Loucy (cell line): ENCODE data around the gene SLC25A21.

ENCODE experiments used
- H2AFZ ChIP-seq: fragments of 200-600 bp; sonication (generic); 2 replicates; pipeline ENCODE4 v1.6.0; 2016; ENCODE audit warnings: antibody characterized with exemption, mild to moderate bottlenecking, low read length, moderate library complexity
- H3F3A ChIP-seq: fragments of 200-600 bp; 2 replicates; pipeline ENCODE4 v1.6.0; 2016; ENCODE audit warnings: antibody characterized with exemption, low read depth, mild to moderate bottlenecking
- H3K27me3 ChIP-seq: fragments of 200-600 bp; sonication (generic); 2 replicates; pipeline ENCODE4 v1.6.1; 2014; ENCODE audit warnings: low read length, mild to moderate bottlenecking; ENCODE audit not compliant: insufficient read depth, poor library complexity, severe bottlenecking
- H3K36me3 ChIP-seq: fragments of 200-600 bp; sonication (generic); 2 replicates; pipeline ENCODE4 v1.6.1; 2016; ENCODE audit warnings: low read length; ENCODE audit not compliant: insufficient read depth
- H3K4me1 ChIP-seq: fragments of 200-600 bp; sonication (generic); 2 replicates; pipeline ENCODE4 v1.5.1; 2014; ENCODE audit warnings: low read length, mild to moderate bottlenecking; ENCODE audit not compliant: insufficient read depth, poor library complexity, severe bottlenecking
- H3K4me2 ChIP-seq: fragments of 200-600 bp; sonication (generic); 2 replicates; pipeline ENCODE4 v1.6.0; 2014; ENCODE audit warnings: antibody characterized with exemption, low read length, low read depth, mild to moderate bottlenecking; ENCODE audit not compliant: poor library complexity, severe bottlenecking
- H3K4me3 ChIP-seq: fragments of 200-600 bp; sonication (generic); 2 replicates; pipeline ENCODE4 v1.5.1; 2014; ENCODE audit warnings: low read length, mild to moderate bottlenecking, mixed read lengths; ENCODE audit not compliant: poor library complexity, severe bottlenecking
- H3K79me2 ChIP-seq: fragments of 200-600 bp; sonication (generic); 2 replicates; pipeline ENCODE4 v1.6.1; 2014; ENCODE audit warnings: low read length; ENCODE audit not compliant: insufficient read depth
- H3K9ac ChIP-seq: fragments of 200-600 bp; sonication (generic); 2 replicates; pipeline ENCODE4 v1.6.0; 2014; ENCODE audit warnings: mild to moderate bottlenecking, low read depth, low read length, moderate library complexity; ENCODE audit not compliant: poor library complexity, severe bottlenecking
- H3K9me2 ChIP-seq: fragments of 200-600 bp; sonication (generic); replicated peaks from 2 replicates; pipeline ENCODE4 v1.6.1; 2016; ENCODE audit warnings: low read depth, low read length, mixed read lengths
- H3K9me3 ChIP-seq: fragments of 200-600 bp; sonication (generic); 2 replicates; pipeline ENCODE4 v1.6.1; 2014; ENCODE audit warnings: mild to moderate bottlenecking, antibody characterized with exemption, low read length, low read depth; ENCODE audit not compliant: insufficient read depth
- H4K20me1 ChIP-seq: fragments of 200-600 bp; sonication (generic); 2 replicates; pipeline ENCODE4 v1.6.0; 2014; ENCODE audit warnings: antibody characterized with exemption, low read length, mild to moderate bottlenecking; ENCODE audit not compliant: insufficient read depth, poor library complexity, severe bottlenecking
- EZH2phosphoT487 ChIP-seq: fragments of 200-600 bp; IDR thresholded peaks from 2 replicates; pipeline ENCODE4 v1.6.1; 2018; ENCODE audit warnings: antibody characterized with exemption, mild to moderate bottlenecking, moderate library complexity, borderline replicate concordance
- TF ChIP-seq, protein P1 (sequence below): fragments of 200-600 bp; sonication (generic); conservative IDR thresholded peaks from 2 replicates; pipeline ENCODE4 v1.5.1; 2014; ENCODE audit warnings: mild to moderate bottlenecking, antibody characterized with exemption, low read length

SLC25A21 gene

DNA sequence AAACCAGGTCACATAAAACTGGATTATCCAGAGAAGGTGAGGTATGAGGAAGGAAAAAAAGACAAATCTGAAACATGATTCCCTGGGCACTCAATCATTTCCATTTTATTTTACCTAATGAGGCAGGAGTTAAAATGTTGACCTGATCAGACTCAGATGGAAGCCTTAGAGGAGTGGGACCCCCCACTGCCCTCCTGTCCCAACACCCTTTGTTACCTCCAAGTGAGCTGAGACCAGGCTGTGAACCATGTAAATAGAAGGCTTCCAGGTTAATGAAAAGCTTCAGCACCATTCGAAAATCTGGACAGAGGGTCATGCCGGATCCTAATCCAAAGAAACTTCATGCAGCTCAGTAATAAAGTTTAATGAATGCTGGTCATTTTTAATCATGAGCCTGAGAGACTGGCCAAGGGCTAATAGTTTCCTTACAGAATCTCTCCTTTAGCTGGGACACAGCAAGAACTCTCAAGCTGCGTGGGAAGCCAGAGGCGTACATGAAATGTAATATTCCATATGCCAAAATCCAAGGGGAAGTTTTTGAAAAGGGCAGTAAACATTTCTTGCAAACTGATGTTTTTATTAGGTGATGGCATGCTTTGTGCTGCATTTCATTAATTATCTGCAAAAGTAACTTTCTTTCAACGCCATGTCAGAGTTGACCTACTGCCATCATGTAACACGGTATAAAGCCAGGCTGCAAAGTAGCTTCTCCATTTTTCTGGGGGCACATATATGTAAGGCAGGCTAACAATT is 327.8 kb downstream of the SLC25A21 start:
- no peaks in the 10 kb centered on the region for H3K36me3 ChIP-seq
- no peaks in the 10 kb centered on the region; the same call in 1 of the 2 replicates for H3K9me3 ChIP-seq

DNA sequence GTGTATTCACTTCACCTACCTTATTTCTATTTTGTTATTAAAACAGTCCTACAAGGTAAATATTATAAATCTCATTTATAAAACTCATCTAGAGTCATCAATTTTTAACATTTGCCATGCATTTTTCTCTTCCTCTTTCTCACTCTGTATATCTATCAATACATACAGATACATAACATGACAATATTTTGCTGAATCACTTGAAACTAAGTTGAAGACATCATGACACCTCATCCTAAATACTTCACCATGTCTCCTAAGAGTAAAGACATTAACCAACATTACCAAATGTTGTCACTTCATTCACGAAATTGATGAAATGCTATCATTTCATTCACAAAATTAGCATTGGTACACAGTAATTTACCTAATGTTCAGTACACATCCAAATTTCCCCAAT is 329.0 kb downstream of the SLC25A21 start:
- H3K36me3 ChIP-seq = no peaks in the 10 kb centered on the region
- no peaks in the 10 kb centered on the region for H3K4me1 ChIP-seq
- no peaks in the 10 kb centered on the region for H3F3A ChIP-seq
- no peak overlapping the region for H2AFZ ChIP-seq
- H4K20me1 ChIP-seq = no peaks in the 10 kb centered on the region
- no peaks in the 10 kb centered on the region for H3K79me2 ChIP-seq
- H3K4me2 ChIP-seq = no peak overlapping the region
- H3K4me3 ChIP-seq = no peak overlapping the region
- H3K27me3 ChIP-seq = no peaks in the 10 kb centered on the region
- H3K9ac ChIP-seq = no peak overlapping the region
- TF ChIP-seq, protein P1, sequence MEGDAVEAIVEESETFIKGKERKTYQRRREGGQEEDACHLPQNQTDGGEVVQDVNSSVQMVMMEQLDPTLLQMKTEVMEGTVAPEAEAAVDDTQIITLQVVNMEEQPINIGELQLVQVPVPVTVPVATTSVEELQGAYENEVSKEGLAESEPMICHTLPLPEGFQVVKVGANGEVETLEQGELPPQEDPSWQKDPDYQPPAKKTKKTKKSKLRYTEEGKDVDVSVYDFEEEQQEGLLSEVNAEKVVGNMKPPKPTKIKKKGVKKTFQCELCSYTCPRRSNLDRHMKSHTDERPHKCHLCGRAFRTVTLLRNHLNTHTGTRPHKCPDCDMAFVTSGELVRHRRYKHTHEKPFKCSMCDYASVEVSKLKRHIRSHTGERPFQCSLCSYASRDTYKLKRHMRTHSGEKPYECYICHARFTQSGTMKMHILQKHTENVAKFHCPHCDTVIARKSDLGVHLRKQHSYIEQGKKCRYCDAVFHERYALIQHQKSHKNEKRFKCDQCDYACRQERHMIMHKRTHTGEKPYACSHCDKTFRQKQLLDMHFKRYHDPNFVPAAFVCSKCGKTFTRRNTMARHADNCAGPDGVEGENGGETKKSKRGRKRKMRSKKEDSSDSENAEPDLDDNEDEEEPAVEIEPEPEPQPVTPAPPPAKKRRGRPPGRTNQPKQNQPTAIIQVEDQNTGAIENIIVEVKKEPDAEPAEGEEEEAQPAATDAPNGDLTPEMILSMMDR = no peak
- no peak for TF ChIP-seq EZH2phosphoT487
- H3K9me2 ChIP-seq = no peaks in the 10 kb centered on the region
- no peaks in the 10 kb centered on the region; the same call in 1 of the 2 replicates for H3K9me3 ChIP-seq

More for the DNA sequence above, 327.8 kb downstream of the SLC25A21 start:
- Histone ChIP-seq H2AFZ (no peak overlapping the region), H3K4me1 (no peaks in the 10 kb centered on the region), H4K20me1 (no peaks in the 10 kb centered on the region), H3K4me2 (no peak overlapping the region), H3K4me3 (no peak overlapping the region), H3K79me2 (no peaks in the 10 kb centered on the region), H3F3A (no peaks in the 10 kb centered on the region), H3K27me3 (no peaks in the 10 kb centered on the region), H3K9ac (no peak overlapping the region), H3K9me2 (no peaks in the 10 kb centered on the region)
- TF ChIP-seq, protein P1 = no peak
- TF ChIP-seq EZH2phosphoT487 = no peak

DNA sequence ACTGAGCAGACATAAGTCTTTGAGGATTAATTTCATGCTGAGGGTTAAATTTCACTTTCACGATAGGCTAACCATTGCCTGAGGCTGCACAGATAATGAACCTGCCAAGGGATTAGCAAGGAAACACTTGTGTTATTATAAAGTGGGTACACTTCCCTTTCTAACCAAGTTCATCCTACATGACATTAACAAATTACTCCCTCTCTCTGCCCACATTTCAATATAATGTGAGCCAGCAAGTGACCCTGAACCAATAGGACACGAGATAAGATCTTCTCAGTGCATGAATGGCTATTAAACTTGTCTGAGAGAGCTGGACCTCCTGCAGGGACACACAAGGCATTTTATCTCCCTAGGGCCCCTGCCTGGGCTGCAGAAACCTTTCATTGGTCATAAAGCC is 337.3 kb downstream of the SLC25A21 start:
- Histone ChIP-seq H3K9me3 (no peaks in the 10 kb centered on the region), H2AFZ (no peak overlapping the region), H3K79me2 (no peaks in the 10 kb centered on the region), H3K36me3 (no peaks in the 10 kb centered on the region), H4K20me1 (no peaks in the 10 kb centered on the region), H3K4me2 (no peak overlapping the region), H3F3A (no peaks in the 10 kb centered on the region), H3K9me2 (no peaks in the 10 kb centered on the region), H3K4me1 (no peaks in the 10 kb centered on the region), H3K9ac (no peak overlapping the region), H3K4me3 (no peak overlapping the region), H3K27me3 (no peaks in the 10 kb centered on the region)
- TF ChIP-seq EZH2phosphoT487 = no peak
- TF ChIP-seq, protein P1 = no peak
